ENCODE results near the gene NAE1. TPM values are rescaled to one million over a fixed set of nuclear protein-coding genes. Genes with fewer than 3 reads are reported as not detected.
A peak's percentile ranks its signal among the peaks of the same experiment; 100 is the strongest.

Gene NAE1
- total RNA-seq, 1 donor from 2014 or later: 78.8 TPM

GRCh38 chr16:66848172-66848571, 17.4 kb upstream of the NAE1 start:
- Mint-ChIP-seq H3K27ac (no peak overlapping the region), H3K9me3 (no peaks in the 10 kb centered on the region), H3K4me3 (no peak overlapping the region), H3K36me3 (no peaks in the 10 kb centered on the region), H3K4me1 (peaks cover 2% of the 10 kb centered on the region), H3K27me3 (ENCODE audit: low read depth) (peaks cover 51% of the 10 kb centered on the region)
- no peak for DNase-seq (ENCODE audit: low spot score in 2 of 2, unreplicated experiment in 2 of 2)
- TF ChIP-seq, protein P1, sequence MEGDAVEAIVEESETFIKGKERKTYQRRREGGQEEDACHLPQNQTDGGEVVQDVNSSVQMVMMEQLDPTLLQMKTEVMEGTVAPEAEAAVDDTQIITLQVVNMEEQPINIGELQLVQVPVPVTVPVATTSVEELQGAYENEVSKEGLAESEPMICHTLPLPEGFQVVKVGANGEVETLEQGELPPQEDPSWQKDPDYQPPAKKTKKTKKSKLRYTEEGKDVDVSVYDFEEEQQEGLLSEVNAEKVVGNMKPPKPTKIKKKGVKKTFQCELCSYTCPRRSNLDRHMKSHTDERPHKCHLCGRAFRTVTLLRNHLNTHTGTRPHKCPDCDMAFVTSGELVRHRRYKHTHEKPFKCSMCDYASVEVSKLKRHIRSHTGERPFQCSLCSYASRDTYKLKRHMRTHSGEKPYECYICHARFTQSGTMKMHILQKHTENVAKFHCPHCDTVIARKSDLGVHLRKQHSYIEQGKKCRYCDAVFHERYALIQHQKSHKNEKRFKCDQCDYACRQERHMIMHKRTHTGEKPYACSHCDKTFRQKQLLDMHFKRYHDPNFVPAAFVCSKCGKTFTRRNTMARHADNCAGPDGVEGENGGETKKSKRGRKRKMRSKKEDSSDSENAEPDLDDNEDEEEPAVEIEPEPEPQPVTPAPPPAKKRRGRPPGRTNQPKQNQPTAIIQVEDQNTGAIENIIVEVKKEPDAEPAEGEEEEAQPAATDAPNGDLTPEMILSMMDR (IDR thresholded peaks at IDR 0.05; ENCODE audit: unreplicated experiment): no peak

- TF ChIP-seq, protein P1 (IDR thresholded peaks at IDR 0.05; ENCODE audit: unreplicated experiment): no peak
- no peak overlapping the region for H3K27ac Mint-ChIP-seq
- H3K9me3 Mint-ChIP-seq: no peaks in the 10 kb centered on the region
- peaks cover 2% of the 10 kb centered on the region for H3K4me1 Mint-ChIP-seq
- no peak overlapping the region for H3K4me3 Mint-ChIP-seq
- no peak for DNase-seq (ENCODE audit: low spot score in 2 of 2, unreplicated experiment in 2 of 2)
- no peaks in the 10 kb centered on the region for H3K36me3 Mint-ChIP-seq
- H3K27me3 Mint-ChIP-seq (ENCODE audit: low read depth): peaks cover 57% of the 10 kb centered on the region
These were observed 16.8 kb upstream of the NAE1 start for GRCh38 chr16:66847533-66848067.

GRCh38 chr16:66846831-66847230, 16.1 kb upstream of the NAE1 start:
- Mint-ChIP-seq H3K27ac (no peak overlapping the region), H3K4me3 (no peak overlapping the region), H3K27me3 (ENCODE audit: low read depth) (peaks cover 63% of the 10 kb centered on the region), H3K9me3 (no peaks in the 10 kb centered on the region), H3K4me1 (peaks cover 2% of the 10 kb centered on the region), H3K36me3 (no peaks in the 10 kb centered on the region)
- no peak for DNase-seq (ENCODE audit: low spot score in 2 of 2, unreplicated experiment in 2 of 2)
- TF ChIP-seq, protein P1 (IDR thresholded peaks at IDR 0.05; ENCODE audit: unreplicated experiment): no peak

- no peaks in the 10 kb centered on the region for H3K36me3 Mint-ChIP-seq
- no peak overlapping the region for H3K4me3 Mint-ChIP-seq
- no peaks in the 10 kb centered on the region for H3K9me3 Mint-ChIP-seq
- H3K27ac Mint-ChIP-seq: no peak overlapping the region
- H3K27me3 Mint-ChIP-seq (ENCODE audit: low read depth): peaks cover 69% of the 10 kb centered on the region
- no peak for DNase-seq (ENCODE audit: low spot score in 2 of 2, unreplicated experiment in 2 of 2)
- peaks cover 2% of the 10 kb centered on the region for H3K4me1 Mint-ChIP-seq
- TF ChIP-seq, protein P1 (IDR thresholded peaks at IDR 0.05; ENCODE audit: unreplicated experiment): no peak
These were observed 15.5 kb upstream of the NAE1 start for GRCh38 chr16:66846266-66846665.

DNA sequence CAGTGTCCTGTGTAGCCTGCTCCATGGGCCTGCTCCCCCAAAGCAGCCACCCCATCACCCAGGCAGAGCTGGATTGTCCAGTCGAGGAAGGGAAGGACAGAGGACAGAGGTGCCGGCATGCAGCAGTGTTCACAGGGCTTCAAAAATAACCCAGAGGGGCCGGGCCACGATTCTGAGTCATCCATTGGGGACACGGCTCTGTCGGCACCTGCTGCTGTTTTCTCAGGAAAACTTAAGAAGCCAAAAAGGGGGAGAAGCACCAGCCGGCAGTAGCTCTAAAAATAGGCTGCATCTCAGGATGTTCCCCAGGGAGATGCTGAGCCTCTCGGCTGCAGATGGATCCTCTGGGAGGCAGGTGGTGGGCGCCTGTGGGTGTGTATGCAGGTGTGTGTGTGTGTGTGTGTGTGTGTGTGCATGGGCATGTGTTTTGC, 15.0 kb upstream of the NAE1 start:
- Mint-ChIP-seq H3K4me1 (peaks cover 2% of the 10 kb centered on the region), H3K4me3 (no peak overlapping the region), H3K27me3 (ENCODE audit: low read depth) (peaks cover 72% of the 10 kb centered on the region), H3K9me3 (no peaks in the 10 kb centered on the region), H3K36me3 (no peaks in the 10 kb centered on the region), H3K27ac (no peak overlapping the region)
- TF ChIP-seq, protein P1 (IDR thresholded peaks at IDR 0.05; ENCODE audit: unreplicated experiment): no peak
- DNase-seq (ENCODE audit: low spot score in 2 of 2, unreplicated experiment in 2 of 2): no peak

GRCh38 chr16:66845080-66845410, 14.3 kb upstream of the NAE1 start:
- H3K27me3 Mint-ChIP-seq (ENCODE audit: low read depth): peaks cover 77% of the 10 kb centered on the region
- H3K4me1 Mint-ChIP-seq: peaks cover 2% of the 10 kb centered on the region
- H3K36me3 Mint-ChIP-seq: no peaks in the 10 kb centered on the region
- peaks cover under 1% of the 10 kb centered on the region for H3K9me3 Mint-ChIP-seq
- TF ChIP-seq, protein P1 (IDR thresholded peaks at IDR 0.05; ENCODE audit: unreplicated experiment): no peak
- H3K27ac Mint-ChIP-seq: no peak overlapping the region
- DNase-seq (ENCODE audit: low spot score in 2 of 2, unreplicated experiment in 2 of 2): no peak
- peak overlapping the region; percentile 54 for H3K4me3 Mint-ChIP-seq

Measured in mesothelial cell of epicardium (in vitro differentiated cells).